Skeletal muscle tissue (tissue), 4 donors: ENCODE data around the gene ZNF521. TPM values are rescaled to one million over a fixed set of nuclear protein-coding genes. Genes with fewer than 3 reads are reported as not detected.

ENCODE experiments used
- H3K27ac ChIP-seq: one replicate; pipeline ENCODE4 v1.7.0; 2013; ENCODE audit warnings: mild to moderate bottlenecking, low read depth, low read length, inconsistent platforms
- H3K27me3 ChIP-seq, 3 donors: one replicate each; pipeline ENCODE4 v1.7.0; 2013; ENCODE audit warnings: low read length in 3 of 3; ENCODE audit not compliant: control insufficient read depth in 3 of 3, insufficient read depth in 3 of 3
- H3K36me3 ChIP-seq, 3 donors: one replicate each; pipeline ENCODE4 v1.7.0; 2013; ENCODE audit warnings: low read length in 3 of 3; ENCODE audit not compliant: control insufficient read depth in 3 of 3, insufficient read depth in 3 of 3
- H3K4me1 ChIP-seq, 3 donors: one replicate each; pipeline ENCODE4 v1.7.0; 2013; ENCODE audit warnings: low read length in 3 of 3, mild to moderate bottlenecking in 3 of 3; ENCODE audit not compliant: control insufficient read depth in 3 of 3, insufficient read depth in 3 of 3
- H3K4me3 ChIP-seq, 3 donors: one replicate each; pipeline ENCODE4 v1.7.0; 2013; ENCODE audit warnings: low read length in 3 of 3
- H3K9ac ChIP-seq, 3 donors: one replicate each; pipeline ENCODE4 v1.7.0; 2013; ENCODE audit warnings: low read length in 3 of 3, mild to moderate bottlenecking in 3 of 3, moderate library complexity in 2 of 3, low read depth in 1 of 3
- H3K9me3 ChIP-seq, 3 donors: one replicate each; pipeline ENCODE4 v1.7.0; 2013; ENCODE audit warnings: low read length in 3 of 3; ENCODE audit not compliant: control insufficient read depth in 3 of 3
- total RNA-seq: library from RNA; depleted of rRNA; stranded (reverse); fragments of >200 nt; gene quantifications from one replicate; pipeline ENCODE4 v1.2.3, GENCODE V29; 2014
- donor health status: Osteomylitis.

Gene ZNF521
- total RNA-seq, 1 donor from 2014 or later, result 40.2 TPM

GRCh38 chr18:25316381-25317018 is 35.5 kb downstream of the ZNF521 start:
- no peaks in the 10 kb centered on the region for H3K9me3 ChIP-seq
- H3K36me3 ChIP-seq, result peaks cover 0 to 6% (median 4%) of the 10 kb centered on the region in 3 donors
- H3K4me1 ChIP-seq, result peaks cover 0 to 3% (median 0%) of the 10 kb centered on the region in 3 donors
- no peak overlapping the region for H3K4me3 ChIP-seq
- H3K9ac ChIP-seq, result no peak overlapping the region
- H3K27ac ChIP-seq, result no peak overlapping the region
- no peaks in the 10 kb centered on the region for H3K27me3 ChIP-seq

GRCh38 chr18:25314838-25315190 is 37.2 kb downstream of the ZNF521 start:
- Histone ChIP-seq H3K9ac (no peak overlapping the region), H3K27ac (no peak overlapping the region), H3K9me3 (no peaks in the 10 kb centered on the region), H3K27me3 (no peaks in the 10 kb centered on the region), H3K4me1 (peaks cover 0 to 3% (median 0%) of the 10 kb centered on the region in 3 donors), H3K4me3 (no peak overlapping the region), H3K36me3 (no peaks in the 10 kb centered on the region)

GRCh38 chr18:25314151-25314837 is 37.7 kb downstream of the ZNF521 start:
- H3K27me3 ChIP-seq, result no peaks in the 10 kb centered on the region
- H3K36me3 ChIP-seq, result no peaks in the 10 kb centered on the region
- H3K4me3 ChIP-seq, result no peak overlapping the region
- H3K4me1 ChIP-seq, result peaks cover 0 to 3% (median 0%) of the 10 kb centered on the region in 3 donors
- no peak overlapping the region for H3K27ac ChIP-seq
- H3K9me3 ChIP-seq, result no peaks in the 10 kb centered on the region
- no peak overlapping the region for H3K9ac ChIP-seq

GRCh38 chr18:25313268-25313667 is 38.7 kb downstream of the ZNF521 start:
- H3K4me1 ChIP-seq, result peaks cover 0 to 3% (median 0%) of the 10 kb centered on the region in 3 donors
- H3K9ac ChIP-seq, result no peak overlapping the region
- H3K36me3 ChIP-seq, result no peaks in the 10 kb centered on the region
- no peaks in the 10 kb centered on the region for H3K9me3 ChIP-seq
- no peak overlapping the region for H3K27ac ChIP-seq
- H3K4me3 ChIP-seq, result no peak overlapping the region
- no peaks in the 10 kb centered on the region for H3K27me3 ChIP-seq

GRCh38 chr18:25310045-25310444 is 41.9 kb downstream of the ZNF521 start:
- H3K36me3 ChIP-seq, result no peaks in the 10 kb centered on the region
- H3K4me3 ChIP-seq, result no peak overlapping the region
- H3K27me3 ChIP-seq, result no peaks in the 10 kb centered on the region
- no peak overlapping the region for H3K9ac ChIP-seq
- no peaks in the 10 kb centered on the region for H3K9me3 ChIP-seq
- no peak overlapping the region for H3K27ac ChIP-seq
- H3K4me1 ChIP-seq, result no peaks in the 10 kb centered on the region

GRCh38 chr18:25308381-25308780 is 43.6 kb downstream of the ZNF521 start:
- Histone ChIP-seq H3K4me1 (no peaks in the 10 kb centered on the region), H3K27ac (no peak overlapping the region), H3K4me3 (no peak overlapping the region), H3K9ac (no peak overlapping the region), H3K36me3 (no peaks in the 10 kb centered on the region), H3K27me3 (no peaks in the 10 kb centered on the region), H3K9me3 (no peaks in the 10 kb centered on the region)

GRCh38 chr18:25307192-25307591 is 44.8 kb downstream of the ZNF521 start:
- Histone ChIP-seq H3K9me3 (no peaks in the 10 kb centered on the region), H3K9ac (no peak overlapping the region), H3K36me3 (no peaks in the 10 kb centered on the region), H3K27me3 (no peaks in the 10 kb centered on the region), H3K27ac (no peak overlapping the region), H3K4me3 (no peak overlapping the region), H3K4me1 (no peaks in the 10 kb centered on the region)

GRCh38 chr18:25306671-25307070 is 45.3 kb downstream of the ZNF521 start:
- H3K27ac ChIP-seq, result no peak overlapping the region
- no peaks in the 10 kb centered on the region for H3K4me1 ChIP-seq
- no peaks in the 10 kb centered on the region for H3K27me3 ChIP-seq
- H3K9me3 ChIP-seq, result no peaks in the 10 kb centered on the region
- H3K36me3 ChIP-seq, result no peaks in the 10 kb centered on the region
- no peak overlapping the region for H3K4me3 ChIP-seq
- no peak overlapping the region for H3K9ac ChIP-seq

- Histone ChIP-seq H3K27me3 (no peaks in the 10 kb centered on the region), H3K36me3 (no peaks in the 10 kb centered on the region)
Observed at GRCh38 chr18:25305584-25305983, 46.4 kb downstream of the ZNF521 start.

GRCh38 chr18:25300492-25300891 is 51.5 kb downstream of the ZNF521 start:
- peaks cover 2 to 10% (median 10%) of the 10 kb centered on the region in 3 donors for H3K4me1 ChIP-seq
- no peaks in the 10 kb centered on the region for H3K27me3 ChIP-seq
- H3K27ac ChIP-seq, result no peak overlapping the region
- H3K9me3 ChIP-seq, result no peaks in the 10 kb centered on the region
- no peak overlapping the region for H3K9ac ChIP-seq
- H3K36me3 ChIP-seq, result no peaks in the 10 kb centered on the region
- no peak overlapping the region for H3K4me3 ChIP-seq

More at GRCh38 chr18:25305584-25305983, 46.4 kb downstream of the ZNF521 start:
- no peak overlapping the region for H3K4me3 ChIP-seq
- no peaks in the 10 kb centered on the region for H3K9me3 ChIP-seq
- no peak overlapping the region for H3K9ac ChIP-seq
- H3K4me1 ChIP-seq, result no peaks in the 10 kb centered on the region
- H3K27ac ChIP-seq, result no peak overlapping the region
